Measurements from ENCODE around the gene XRCC1.

Gene XRCC1

DNA sequence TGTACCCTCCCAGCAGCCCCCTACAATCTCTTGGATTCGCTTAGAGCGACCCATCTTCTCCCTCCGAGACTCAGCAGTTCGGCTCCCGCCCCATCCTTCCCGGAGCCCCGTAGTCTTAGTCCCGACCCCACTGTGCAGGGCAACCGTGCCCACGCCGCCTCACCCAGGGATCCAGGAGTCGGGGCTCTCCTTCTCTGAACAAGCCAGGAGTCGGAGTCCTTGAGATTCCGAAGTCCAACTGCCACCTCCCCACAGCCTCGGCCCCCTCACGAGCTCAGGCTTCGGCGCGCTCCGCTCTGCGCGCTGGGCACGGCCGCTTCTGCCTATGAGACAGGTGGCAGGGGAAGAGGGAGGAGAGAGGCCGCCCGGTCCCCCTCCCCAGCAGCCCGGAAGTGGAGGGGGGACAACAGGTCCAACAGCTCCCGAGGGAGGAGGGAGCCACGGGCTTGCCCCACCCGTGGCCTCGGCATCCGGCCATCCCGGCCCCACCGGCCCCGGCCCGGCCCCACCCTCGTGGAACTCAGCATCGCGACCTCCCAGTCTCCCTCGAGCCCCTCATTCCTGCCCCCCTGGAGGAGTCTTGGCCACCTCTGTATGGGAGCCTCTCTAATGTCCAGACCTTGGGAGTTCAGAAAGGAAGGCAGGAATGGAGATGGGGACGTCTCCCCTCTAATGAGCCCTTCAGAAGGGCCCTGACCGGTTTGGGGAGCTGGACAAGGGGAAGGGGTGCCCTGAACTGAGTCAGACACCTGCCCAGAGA lies 70.7 kb downstream of the XRCC1 start, which contains the start of gene PHLDB3:
Gene PHLDB3 (minus strand): TSS at position 321 of the 760 bp plus-strand sequence. CDS start 628 bp downstream, outside the sequence.
- TF ChIP-seq, protein P1, sequence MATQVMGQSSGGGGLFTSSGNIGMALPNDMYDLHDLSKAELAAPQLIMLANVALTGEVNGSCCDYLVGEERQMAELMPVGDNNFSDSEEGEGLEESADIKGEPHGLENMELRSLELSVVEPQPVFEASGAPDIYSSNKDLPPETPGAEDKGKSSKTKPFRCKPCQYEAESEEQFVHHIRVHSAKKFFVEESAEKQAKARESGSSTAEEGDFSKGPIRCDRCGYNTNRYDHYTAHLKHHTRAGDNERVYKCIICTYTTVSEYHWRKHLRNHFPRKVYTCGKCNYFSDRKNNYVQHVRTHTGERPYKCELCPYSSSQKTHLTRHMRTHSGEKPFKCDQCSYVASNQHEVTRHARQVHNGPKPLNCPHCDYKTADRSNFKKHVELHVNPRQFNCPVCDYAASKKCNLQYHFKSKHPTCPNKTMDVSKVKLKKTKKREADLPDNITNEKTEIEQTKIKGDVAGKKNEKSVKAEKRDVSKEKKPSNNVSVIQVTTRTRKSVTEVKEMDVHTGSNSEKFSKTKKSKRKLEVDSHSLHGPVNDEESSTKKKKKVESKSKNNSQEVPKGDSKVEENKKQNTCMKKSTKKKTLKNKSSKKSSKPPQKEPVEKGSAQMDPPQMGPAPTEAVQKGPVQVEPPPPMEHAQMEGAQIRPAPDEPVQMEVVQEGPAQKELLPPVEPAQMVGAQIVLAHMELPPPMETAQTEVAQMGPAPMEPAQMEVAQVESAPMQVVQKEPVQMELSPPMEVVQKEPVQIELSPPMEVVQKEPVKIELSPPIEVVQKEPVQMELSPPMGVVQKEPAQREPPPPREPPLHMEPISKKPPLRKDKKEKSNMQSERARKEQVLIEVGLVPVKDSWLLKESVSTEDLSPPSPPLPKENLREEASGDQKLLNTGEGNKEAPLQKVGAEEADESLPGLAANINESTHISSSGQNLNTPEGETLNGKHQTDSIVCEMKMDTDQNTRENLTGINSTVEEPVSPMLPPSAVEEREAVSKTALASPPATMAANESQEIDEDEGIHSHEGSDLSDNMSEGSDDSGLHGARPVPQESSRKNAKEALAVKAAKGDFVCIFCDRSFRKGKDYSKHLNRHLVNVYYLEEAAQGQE (IDR thresholded peaks at IDR 0.05; ENCODE audit: insufficient replicate concordance, low read depth) = no peak
- TF ChIP-seq SPI1 (IDR thresholded peaks at IDR 0.05; ENCODE audit: borderline replicate concordance, low read depth) = no peak
- TF ChIP-seq POLR2AphosphoS5 (IDR thresholded peaks at IDR 0.05; ENCODE audit: low read depth) = no peak
- no peak for TF ChIP-seq GABPA (IDR thresholded peaks at IDR 0.05; ENCODE audit: low read depth)
- TF ChIP-seq, protein P2, sequence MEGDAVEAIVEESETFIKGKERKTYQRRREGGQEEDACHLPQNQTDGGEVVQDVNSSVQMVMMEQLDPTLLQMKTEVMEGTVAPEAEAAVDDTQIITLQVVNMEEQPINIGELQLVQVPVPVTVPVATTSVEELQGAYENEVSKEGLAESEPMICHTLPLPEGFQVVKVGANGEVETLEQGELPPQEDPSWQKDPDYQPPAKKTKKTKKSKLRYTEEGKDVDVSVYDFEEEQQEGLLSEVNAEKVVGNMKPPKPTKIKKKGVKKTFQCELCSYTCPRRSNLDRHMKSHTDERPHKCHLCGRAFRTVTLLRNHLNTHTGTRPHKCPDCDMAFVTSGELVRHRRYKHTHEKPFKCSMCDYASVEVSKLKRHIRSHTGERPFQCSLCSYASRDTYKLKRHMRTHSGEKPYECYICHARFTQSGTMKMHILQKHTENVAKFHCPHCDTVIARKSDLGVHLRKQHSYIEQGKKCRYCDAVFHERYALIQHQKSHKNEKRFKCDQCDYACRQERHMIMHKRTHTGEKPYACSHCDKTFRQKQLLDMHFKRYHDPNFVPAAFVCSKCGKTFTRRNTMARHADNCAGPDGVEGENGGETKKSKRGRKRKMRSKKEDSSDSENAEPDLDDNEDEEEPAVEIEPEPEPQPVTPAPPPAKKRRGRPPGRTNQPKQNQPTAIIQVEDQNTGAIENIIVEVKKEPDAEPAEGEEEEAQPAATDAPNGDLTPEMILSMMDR (IDR thresholded peaks at IDR 0.05; ENCODE audit: insufficient read depth, low read length) = no peak
- DNase-seq (ENCODE audit: low read depth in 1 of 2, low spot score in 1 of 2) = peak in 1 of 2 experiments; percentile 2
- peak within 1 kb of the TSS; percentile 62 for H3K4me3 ChIP-seq (replicated peaks; ENCODE audit: insufficient read depth, low read length)
- no peak within 1 kb of the TSS for H3K27ac ChIP-seq (replicated peaks)
- H3K27me3 ChIP-seq (ENCODE audit: insufficient read depth, poor library complexity, severe bottlenecking) = no peaks in the 10 kb centered on the region

DNA sequence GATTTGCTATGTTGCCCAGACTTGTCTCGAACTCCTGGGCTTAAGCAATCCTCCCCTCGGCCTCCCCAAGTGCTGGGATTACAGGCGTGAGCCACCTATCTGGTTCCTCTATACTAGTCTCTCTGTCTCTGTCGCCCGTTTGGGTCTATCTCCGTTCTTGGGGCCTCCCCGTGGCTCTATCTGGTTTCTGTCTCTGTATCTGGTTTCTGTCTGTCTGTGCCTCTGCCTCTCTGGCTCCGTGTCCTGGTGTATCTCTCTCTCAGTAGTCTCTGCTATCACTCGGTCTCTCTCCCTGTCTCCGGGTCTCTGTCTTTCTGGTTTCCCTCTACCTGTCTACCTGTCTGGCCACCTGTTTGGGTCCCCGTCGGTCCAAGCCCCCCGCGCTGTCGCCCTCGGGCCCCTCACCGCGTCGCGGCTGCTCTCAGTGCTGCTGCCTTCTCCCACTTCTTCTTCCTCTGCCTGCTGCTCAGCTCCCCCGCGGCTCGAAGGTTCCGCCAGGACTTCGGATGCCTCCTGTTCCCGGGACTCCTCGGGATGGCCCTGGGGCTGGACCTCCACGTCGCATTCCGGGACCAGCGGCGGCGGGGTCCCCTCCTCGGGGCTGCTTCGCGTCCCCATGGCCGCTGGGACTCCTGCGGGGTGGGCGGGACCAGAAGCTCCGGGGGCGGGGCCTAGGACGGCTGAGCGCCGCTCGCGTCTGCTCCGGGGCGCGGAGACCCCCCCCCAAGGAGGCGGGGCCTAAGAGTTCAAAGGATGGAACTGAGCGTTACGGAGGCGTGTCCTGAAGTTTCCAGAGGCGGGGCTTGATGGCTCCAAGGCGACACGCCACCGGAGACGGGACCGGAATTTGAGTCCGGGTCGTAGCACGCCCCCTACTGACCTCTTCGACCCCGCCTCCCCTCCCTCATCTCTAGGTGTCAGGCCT lies 71.6 kb downstream of the XRCC1 start:
- Histone ChIP-seq H3K27me3 (ENCODE audit: insufficient read depth, poor library complexity, severe bottlenecking) (no peaks in the 10 kb centered on the region), H3K4me3 (replicated peaks; ENCODE audit: insufficient read depth, low read length) (peak overlapping the region; percentile 62), H3K27ac (replicated peaks) (no peak overlapping the region)
- peak; percentile 63 to 79 for DNase-seq (ENCODE audit: low read depth in 1 of 2, low spot score in 1 of 2)
- TF ChIP-seq SPI1 (IDR thresholded peaks at IDR 0.05; ENCODE audit: borderline replicate concordance, low read depth) = no peak; the same call in 1 of the 2 replicates
- TF ChIP-seq, protein P2 (IDR thresholded peaks at IDR 0.05; ENCODE audit: insufficient read depth, low read length) = no peak
- TF ChIP-seq, protein P1 (IDR thresholded peaks at IDR 0.05; ENCODE audit: insufficient replicate concordance, low read depth) = no peak
- TF ChIP-seq POLR2AphosphoS5 (IDR thresholded peaks at IDR 0.05; ENCODE audit: low read depth) = no peak
- TF ChIP-seq GABPA (IDR thresholded peaks at IDR 0.05; ENCODE audit: low read depth) = no peak

DNA sequence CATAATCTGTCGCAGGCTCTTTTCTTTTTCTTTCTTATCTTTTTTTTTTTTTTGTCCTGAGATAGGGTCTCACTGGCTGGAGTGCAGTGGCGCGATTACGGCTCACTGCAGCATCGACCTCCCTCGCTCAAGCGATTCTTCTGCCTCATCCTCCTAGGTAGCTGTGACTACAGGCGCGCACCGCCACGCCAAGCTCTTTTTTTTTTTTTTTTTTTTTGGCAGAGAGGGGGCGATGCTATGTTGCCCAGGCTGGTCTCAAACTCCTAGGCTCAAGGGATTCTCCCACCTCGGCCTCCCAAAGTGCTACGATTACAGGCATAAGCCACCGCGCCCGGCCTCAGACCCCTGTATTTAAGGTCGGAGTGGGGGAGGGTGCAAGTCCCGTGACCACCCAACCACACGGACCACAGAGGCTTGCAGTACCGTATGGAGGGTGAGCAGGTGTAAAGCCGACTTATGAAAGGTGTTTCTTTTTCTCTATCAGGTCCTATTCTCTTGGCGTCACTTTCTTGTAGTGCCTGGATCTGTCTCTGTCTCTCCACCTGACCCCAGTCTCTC lies 72.8 kb downstream of the XRCC1 start:
- TF ChIP-seq, protein P1 (IDR thresholded peaks at IDR 0.05; ENCODE audit: insufficient replicate concordance, low read depth) = no peak
- TF ChIP-seq SPI1 (IDR thresholded peaks at IDR 0.05; ENCODE audit: borderline replicate concordance, low read depth) (no peak), GABPA (IDR thresholded peaks at IDR 0.05; ENCODE audit: low read depth) (no peak), POLR2AphosphoS5 (IDR thresholded peaks at IDR 0.05; ENCODE audit: low read depth) (no peak)
- TF ChIP-seq, protein P2 (IDR thresholded peaks at IDR 0.05; ENCODE audit: insufficient read depth, low read length) = no peak

More for the DNA sequence above, 72.8 kb downstream of the XRCC1 start:
- H3K27me3 ChIP-seq (ENCODE audit: insufficient read depth, poor library complexity, severe bottlenecking) = no peaks in the 10 kb centered on the region
- H3K27ac ChIP-seq (replicated peaks) = no peak overlapping the region
- no peak overlapping the region for H3K4me3 ChIP-seq (replicated peaks; ENCODE audit: insufficient read depth, low read length)
- DNase-seq (ENCODE audit: low read depth in 1 of 2, low spot score in 1 of 2) = no peak

Data from HL-60 (cell line).